GM19372 (cell line): ENCODE data around the gene GNAQ.
"Not testable (repeated sequence)": the region's sequence is repeated elsewhere in the genome, so short reads cannot be mapped to it uniquely, and the experiment has no call there.

ENCODE experiments used
- ATAC-seq: cut with Tn5 transposase; IDR thresholded peaks from one replicate; pipeline ENCODE4 v1.9.1; 2021; ENCODE audit warnings: mild to moderate bottlenecking, low read depth, moderate library complexity; ENCODE audit not compliant: unreplicated experiment

Gene GNAQ

GRCh38 chr9:78031444-78031892 is at the start of gene GNAQ:
TSS of gene GNAQ (minus strand) at chr9:78031811. CDS start at chr9:78031235, 576 bp downstream.
- ATAC-seq, result peak; percentile 23

- ATAC-seq, result no peak
Measured at GRCh38 chr9:78074385-78075291, 43.0 kb upstream of the GNAQ start.

GRCh38 chr9:78073722-78074121 is 42.1 kb upstream of the GNAQ start:
- ATAC-seq, result no peak

GRCh38 chr9:78072586-78073199 is 41.1 kb upstream of the GNAQ start:
- ATAC-seq, result no peak

- no peak for ATAC-seq
Measured at GRCh38 chr9:78070521-78070920, 38.9 kb upstream of the GNAQ start.

- no peak for ATAC-seq
Measured at GRCh38 chr9:78064075-78064474, 32.5 kb upstream of the GNAQ start.

GRCh38 chr9:78062710-78063109 is 31.1 kb upstream of the GNAQ start:
- no peak for ATAC-seq

GRCh38 chr9:78054218-78054617 is 22.6 kb upstream of the GNAQ start:
- ATAC-seq, result not testable (repeated sequence)

- no peak for ATAC-seq
Measured at GRCh38 chr9:78053627-78054026, 22.0 kb upstream of the GNAQ start.

- ATAC-seq, result no peak
Measured at GRCh38 chr9:78050421-78050820, 18.8 kb upstream of the GNAQ start.

GRCh38 chr9:78049484-78049883 is 17.9 kb upstream of the GNAQ start:
- ATAC-seq, result no peak

- no peak for ATAC-seq
Measured at GRCh38 chr9:78047106-78047505, 15.5 kb upstream of the GNAQ start.

GRCh38 chr9:78046112-78046511 is 14.5 kb upstream of the GNAQ start:
- ATAC-seq, result no peak

- no peak for ATAC-seq
Measured at GRCh38 chr9:78044886-78045285, 13.3 kb upstream of the GNAQ start.

- ATAC-seq, result no peak
Measured at GRCh38 chr9:78044189-78044588, 12.6 kb upstream of the GNAQ start.

- ATAC-seq, result no peak
Measured at GRCh38 chr9:78041971-78042370, 10.4 kb upstream of the GNAQ start.

- no peak for ATAC-seq
Measured at GRCh38 chr9:78040726-78041125, 9.1 kb upstream of the GNAQ start.

GRCh38 chr9:78038620-78039300 is 7.1 kb upstream of the GNAQ start:
- ATAC-seq, result no peak

- ATAC-seq, result no peak
Measured at GRCh38 chr9:78035383-78035993, 3.9 kb upstream of the GNAQ start.

- no peak for ATAC-seq
Measured at GRCh38 chr9:78033870-78034269, 2.3 kb upstream of the GNAQ start.
